Activated naive CD8-positive, alpha-beta T cell (primary cell): ENCODE measurements around the gene INPP5A.
"Not testable (repeated sequence)": the region's sequence is repeated elsewhere in the genome, so short reads cannot be mapped to it uniquely, and the experiment has no call there.

ENCODE experiments used
- H3K27ac Mint-ChIP-seq: one replicate; pipeline ENCODE4 v1.8.0; 2021; ENCODE audit warnings: mixed read lengths
- H3K27me3 Mint-ChIP-seq: one replicate; pipeline ENCODE4 v1.8.0; 2021; ENCODE audit warnings: mixed read lengths
- H3K36me3 Mint-ChIP-seq: one replicate; pipeline ENCODE4 v1.8.0; 2021; ENCODE audit warnings: mixed read lengths
- H3K4me1 Mint-ChIP-seq: one replicate; pipeline ENCODE4 v1.8.0; 2021; ENCODE audit warnings: low read depth, mixed read lengths
- H3K4me3 Mint-ChIP-seq: one replicate; pipeline ENCODE4 v1.8.0; 2021; ENCODE audit warnings: mild to moderate bottlenecking, mixed read lengths
- H3K9me3 Mint-ChIP-seq: one replicate; pipeline ENCODE4 v1.8.0; 2021; ENCODE audit warnings: low read depth, mixed read lengths

INPP5A gene

DNA sequence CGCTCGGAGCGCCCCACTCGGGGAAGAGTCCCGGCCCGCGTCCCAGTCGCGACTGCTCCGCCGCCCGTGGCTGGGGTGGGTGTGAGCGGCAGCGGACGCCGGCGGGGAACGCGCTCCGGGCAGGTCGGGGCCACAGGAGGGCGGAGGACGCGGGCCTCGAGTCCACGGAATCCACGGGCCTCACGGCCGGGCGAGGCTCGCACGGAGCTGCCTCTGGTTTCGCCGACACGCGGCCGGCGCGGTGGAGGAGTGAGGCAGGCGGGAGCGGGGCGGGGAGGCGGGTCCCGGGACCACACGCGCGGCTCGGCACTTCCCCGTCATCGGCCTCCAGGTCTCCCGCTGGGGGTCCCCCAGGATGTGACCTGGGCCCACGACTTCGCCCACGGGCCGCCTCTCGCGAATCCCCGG lies 248.9 kb downstream of the INPP5A start:
- Mint-ChIP-seq H3K9me3 (no peaks in the 10 kb centered on the region), H3K4me3 (no peak overlapping the region), H3K27me3 (peaks cover 4% of the 10 kb centered on the region), H3K36me3 (peaks cover 14% of the 10 kb centered on the region), H3K27ac (no peak overlapping the region), H3K4me1 (peaks cover 5% of the 10 kb centered on the region)

DNA sequence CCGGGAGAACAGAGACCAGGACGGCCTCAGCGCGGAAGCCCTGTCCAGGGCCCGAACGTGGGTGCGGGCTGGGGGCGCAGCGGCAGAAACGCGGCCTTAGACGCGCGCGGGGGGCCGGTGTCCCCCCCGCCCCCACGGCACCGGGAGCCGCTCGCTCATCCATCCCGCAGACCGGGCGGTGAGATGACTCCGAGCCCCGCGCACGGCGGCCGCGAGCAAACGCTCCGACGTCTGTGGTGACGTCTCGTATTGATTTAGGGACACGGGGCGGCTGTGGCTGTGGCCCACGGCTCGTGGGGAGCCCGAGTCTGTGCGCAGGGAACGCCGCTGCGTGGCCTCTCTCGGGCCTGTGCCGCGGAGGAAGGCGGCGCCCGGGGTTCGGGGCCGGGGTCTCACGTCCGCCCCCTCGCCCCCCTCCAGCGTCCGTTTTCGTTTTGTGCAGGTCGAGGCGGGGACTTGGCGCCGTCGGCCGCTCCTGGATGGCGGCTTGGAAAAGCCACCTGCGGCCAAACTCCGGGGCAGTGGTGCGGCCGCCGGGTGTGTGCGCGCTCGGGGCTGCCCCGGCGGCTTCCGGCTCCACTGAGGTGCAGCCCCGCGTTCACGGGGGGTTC lies 249.4 kb downstream of the INPP5A start:
- Mint-ChIP-seq H3K4me3 (no peak overlapping the region), H3K36me3 (peaks cover 10% of the 10 kb centered on the region), H3K27me3 (peaks cover 4% of the 10 kb centered on the region), H3K4me1 (peaks cover 5% of the 10 kb centered on the region), H3K9me3 (no peaks in the 10 kb centered on the region), H3K27ac (no peak overlapping the region)

DNA sequence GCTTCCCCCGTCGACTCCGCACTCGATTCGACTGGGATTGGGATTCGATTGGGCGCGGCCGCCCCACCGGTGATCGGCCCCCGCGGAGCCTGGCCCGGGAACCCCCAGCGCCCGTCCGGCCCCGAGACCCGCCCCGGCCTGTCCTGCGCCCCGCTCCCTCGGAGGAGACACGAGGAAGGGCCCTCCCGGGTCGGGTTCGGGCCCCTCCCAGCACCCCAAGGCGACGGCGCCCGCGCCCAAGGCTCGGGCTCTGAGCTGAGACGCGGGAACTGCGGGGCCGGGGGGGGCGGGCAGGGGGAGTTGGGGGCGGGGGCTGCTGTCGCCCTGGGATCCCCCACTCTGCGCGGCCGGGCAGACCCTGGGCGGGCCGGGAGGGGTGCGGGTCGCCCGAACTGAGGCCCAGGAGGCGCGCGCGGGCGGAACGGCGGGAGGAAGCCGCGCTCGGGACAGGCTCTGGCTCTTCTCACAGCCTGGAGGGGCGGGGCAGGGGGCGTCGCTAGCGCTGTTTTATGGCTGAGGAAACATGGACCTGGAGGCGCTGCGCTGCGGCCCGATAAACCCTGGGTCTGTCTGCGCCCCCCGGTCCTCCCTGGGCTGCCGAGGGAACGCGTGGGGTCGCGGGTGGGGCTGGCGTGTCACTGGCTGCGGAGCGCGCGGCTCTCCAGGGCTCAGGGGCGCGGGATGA lies 250.1 kb downstream of the INPP5A start:
- no peaks in the 10 kb centered on the region for H3K9me3 Mint-ChIP-seq
- peaks cover 4% of the 10 kb centered on the region for H3K27me3 Mint-ChIP-seq
- no peak overlapping the region for H3K27ac Mint-ChIP-seq
- H3K36me3 Mint-ChIP-seq, result peaks cover 9% of the 10 kb centered on the region
- H3K4me3 Mint-ChIP-seq, result no peak overlapping the region
- peaks cover 5% of the 10 kb centered on the region for H3K4me1 Mint-ChIP-seq

DNA sequence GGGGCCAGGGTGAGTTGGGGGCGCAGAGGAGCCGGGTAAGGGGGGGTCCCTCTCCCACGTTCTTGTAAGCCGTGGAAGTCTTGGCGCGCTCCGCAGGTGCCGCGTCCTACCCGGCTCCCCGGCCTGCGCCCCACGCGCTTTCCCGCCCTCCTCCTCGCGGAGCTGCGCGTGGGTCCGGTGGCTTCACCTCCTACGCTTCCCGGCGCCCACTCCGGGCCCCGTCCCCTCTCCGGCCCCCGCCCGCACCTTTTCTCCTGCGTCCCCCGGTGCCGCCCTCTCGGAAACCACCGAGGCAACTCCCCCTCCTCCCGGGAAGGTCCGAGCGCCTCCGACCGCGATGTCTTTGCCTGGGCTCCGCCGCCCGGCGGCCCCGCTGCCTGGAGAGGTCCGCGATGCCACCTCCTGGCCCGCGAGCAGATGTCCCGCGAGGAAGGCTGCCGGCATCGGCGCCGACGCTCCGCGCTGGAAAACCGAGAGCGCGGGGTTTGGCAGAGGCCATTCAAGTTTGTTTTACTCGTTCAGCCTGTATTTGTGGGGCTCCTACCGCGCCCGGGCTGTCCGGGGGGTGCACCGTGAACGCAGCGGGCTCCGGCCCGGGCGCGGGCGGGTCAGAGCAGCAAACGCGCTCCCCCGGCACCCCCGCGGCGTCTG lies 250.7 kb downstream of the INPP5A start:
- H3K36me3 Mint-ChIP-seq, result peaks cover 4% of the 10 kb centered on the region
- H3K27ac Mint-ChIP-seq, result no peak overlapping the region
- H3K4me1 Mint-ChIP-seq, result peaks cover 5% of the 10 kb centered on the region
- peaks cover 2% of the 10 kb centered on the region for H3K27me3 Mint-ChIP-seq
- H3K9me3 Mint-ChIP-seq, result no peaks in the 10 kb centered on the region
- H3K4me3 Mint-ChIP-seq, result no peak overlapping the region

DNA sequence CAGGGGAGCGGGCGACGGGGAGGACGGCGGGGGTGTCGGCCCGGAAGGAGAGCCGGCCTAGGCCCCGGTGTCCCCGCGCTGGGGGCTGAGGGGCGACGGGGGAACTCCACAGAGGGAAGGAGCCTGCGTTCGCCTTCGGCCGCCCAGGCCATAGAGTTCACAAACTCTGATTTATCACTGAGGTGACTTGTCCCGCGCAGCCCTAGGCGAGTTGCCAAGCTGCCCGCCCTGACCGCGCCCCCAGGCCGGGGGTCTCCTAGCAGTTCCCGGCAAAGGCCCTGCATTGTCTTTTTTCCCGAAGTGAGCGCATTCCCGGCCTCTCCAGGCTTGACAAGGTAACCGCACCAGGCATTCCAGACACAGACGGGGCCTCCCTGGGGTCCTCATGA lies 251.2 kb downstream of the INPP5A start:
- no peaks in the 10 kb centered on the region for H3K9me3 Mint-ChIP-seq
- no peak overlapping the region for H3K27ac Mint-ChIP-seq
- peaks cover 3% of the 10 kb centered on the region for H3K4me1 Mint-ChIP-seq
- no peaks in the 10 kb centered on the region for H3K36me3 Mint-ChIP-seq
- no peak overlapping the region for H3K4me3 Mint-ChIP-seq
- H3K27me3 Mint-ChIP-seq, result peaks cover 2% of the 10 kb centered on the region

DNA sequence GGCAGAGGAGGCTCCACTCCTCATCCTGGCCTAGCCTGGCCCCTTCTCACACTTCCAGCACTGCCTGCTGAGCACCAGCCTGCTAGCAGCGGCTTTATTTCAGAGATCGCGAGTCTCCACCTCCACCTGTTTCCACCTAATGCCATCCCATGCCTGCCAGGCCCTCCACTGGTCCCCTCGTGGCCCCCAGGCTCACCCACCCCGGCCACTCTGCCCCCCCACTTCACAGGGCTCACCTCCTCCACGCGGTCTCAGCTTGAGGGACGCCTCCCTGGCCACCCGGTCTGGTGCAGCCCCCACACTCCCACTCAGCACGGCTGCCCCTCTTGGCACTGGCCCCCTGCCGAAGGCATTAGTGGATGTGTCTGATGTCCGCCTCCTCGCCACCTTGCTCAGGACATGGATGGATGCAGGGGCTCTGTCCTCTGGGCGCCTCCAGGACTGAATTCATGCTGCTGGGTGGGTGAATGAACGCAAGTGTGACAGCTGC lies 252.1 kb downstream of the INPP5A start:
- no peak overlapping the region for H3K27ac Mint-ChIP-seq
- peaks cover 1% of the 10 kb centered on the region for H3K4me1 Mint-ChIP-seq
- H3K9me3 Mint-ChIP-seq, result no peaks in the 10 kb centered on the region
- no peaks in the 10 kb centered on the region for H3K36me3 Mint-ChIP-seq
- no peak overlapping the region for H3K4me3 Mint-ChIP-seq
- H3K27me3 Mint-ChIP-seq, result peaks cover 2% of the 10 kb centered on the region

DNA sequence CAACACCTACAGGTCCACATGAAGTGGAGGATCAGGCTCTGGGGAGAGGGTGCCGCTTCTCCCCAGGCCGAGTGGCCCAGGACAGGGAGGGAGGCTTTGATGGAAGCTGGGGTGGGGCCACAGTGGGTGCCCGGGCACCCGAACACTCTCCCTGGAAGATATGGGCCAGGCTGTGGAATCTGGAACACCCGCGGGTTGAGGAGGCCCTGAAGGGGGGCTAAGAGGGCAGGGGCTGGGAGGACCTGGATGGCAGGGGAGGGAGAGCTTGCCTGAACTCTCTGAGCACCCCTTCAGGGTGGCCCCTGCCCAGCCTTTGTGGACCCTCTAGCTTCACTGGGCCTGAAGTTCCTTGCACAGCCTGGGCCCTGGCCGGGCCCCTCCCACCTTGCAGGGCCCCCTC lies 252.9 kb downstream of the INPP5A start:
- no peaks in the 10 kb centered on the region for H3K9me3 Mint-ChIP-seq
- H3K27me3 Mint-ChIP-seq, result peaks cover 2% of the 10 kb centered on the region
- no peak overlapping the region for H3K4me3 Mint-ChIP-seq
- peaks cover 1% of the 10 kb centered on the region for H3K4me1 Mint-ChIP-seq
- H3K36me3 Mint-ChIP-seq, result no peaks in the 10 kb centered on the region
- no peak overlapping the region for H3K27ac Mint-ChIP-seq

DNA sequence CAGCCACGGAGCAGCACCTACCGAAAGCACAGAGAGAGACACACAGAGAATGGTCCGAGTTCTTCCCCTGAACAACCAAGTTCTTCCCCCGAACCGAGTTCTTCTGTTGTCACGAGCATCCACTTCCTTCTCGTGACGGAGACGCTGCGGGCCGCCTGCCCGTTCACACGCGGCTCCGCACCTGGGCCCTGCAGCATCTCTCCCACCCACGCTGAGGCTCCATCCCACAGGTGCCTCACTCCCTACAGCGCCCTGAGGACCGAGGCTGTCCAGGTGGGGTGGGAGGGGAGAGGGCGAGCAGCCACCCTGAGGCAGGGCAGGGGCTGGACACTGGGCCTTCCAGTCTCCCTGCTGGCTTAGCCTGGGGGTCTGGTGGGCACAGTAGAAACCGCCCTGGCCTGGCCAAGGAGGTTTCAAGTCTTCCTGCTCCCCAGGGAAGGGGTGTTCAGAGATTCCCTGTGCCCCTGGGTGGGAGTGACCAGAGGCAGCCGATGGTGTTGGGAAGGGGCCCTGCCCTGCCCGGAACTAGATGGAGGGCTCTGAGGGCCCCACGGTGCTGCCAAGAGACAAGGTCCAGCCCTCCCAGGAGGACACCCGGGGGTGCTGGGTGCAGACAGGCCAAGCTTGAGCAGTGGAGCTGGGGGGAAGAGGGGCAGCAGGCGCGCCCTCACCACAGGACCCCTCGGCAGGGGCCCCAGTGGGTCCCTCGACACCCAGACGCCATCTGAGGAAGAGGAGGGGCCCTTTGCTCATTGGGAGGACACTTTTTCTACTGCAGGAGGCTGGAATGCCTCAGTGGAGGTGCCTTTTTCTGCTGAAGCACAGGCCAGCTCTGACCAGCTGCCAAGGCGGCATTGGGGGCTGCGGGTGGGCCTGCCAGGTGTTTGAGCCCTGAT lies 253.6 kb downstream of the INPP5A start:
- peaks cover under 1% of the 10 kb centered on the region for H3K4me1 Mint-ChIP-seq
- no peaks in the 10 kb centered on the region for H3K36me3 Mint-ChIP-seq
- H3K27ac Mint-ChIP-seq, result no peak overlapping the region
- no peak overlapping the region for H3K4me3 Mint-ChIP-seq
- H3K27me3 Mint-ChIP-seq, result peaks cover 2% of the 10 kb centered on the region
- no peaks in the 10 kb centered on the region for H3K9me3 Mint-ChIP-seq

DNA sequence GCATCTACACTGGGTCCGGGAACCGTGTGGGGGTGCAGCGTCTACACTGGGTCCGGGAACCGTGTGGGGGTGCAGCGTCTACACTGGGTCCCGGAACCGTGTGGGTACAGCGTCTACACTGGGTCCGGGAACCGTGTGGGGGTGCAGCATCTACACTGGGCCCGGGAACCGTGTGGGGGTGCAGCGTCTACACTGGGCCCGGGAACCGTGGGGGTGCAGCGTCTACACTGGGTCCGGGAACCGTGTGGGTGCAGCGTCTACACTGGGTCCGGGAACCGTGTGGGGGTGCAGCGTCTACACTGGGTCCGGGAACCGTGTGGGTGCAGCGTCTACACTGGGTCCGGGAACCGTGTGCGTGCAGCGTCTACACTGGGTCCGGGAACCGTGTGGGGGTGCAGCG lies 254.5 kb downstream of the INPP5A start:
- not testable (repeated sequence) for H3K4me3 Mint-ChIP-seq, H3K4me1 Mint-ChIP-seq

DNA sequence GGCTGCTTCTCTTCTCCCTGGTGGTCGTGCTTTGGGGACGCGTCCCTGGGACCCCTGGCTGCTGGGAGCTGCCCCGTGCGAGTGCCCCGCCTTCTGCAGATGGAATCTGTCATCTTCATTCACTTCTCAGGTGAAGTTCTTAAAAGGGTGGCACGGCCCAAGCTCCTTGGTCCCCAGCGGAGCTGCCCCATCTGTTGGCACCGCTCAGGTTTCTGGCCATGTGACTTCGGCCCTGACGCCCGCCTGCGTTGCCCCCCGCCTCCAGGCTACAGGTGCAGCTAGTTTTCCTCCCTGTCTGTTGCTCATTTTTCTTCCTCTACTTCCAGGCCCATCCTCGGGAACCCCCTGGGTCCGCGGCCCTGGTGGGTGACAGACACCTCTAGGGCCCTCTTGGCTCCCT lies 255.2 kb downstream of the INPP5A start:
- no peak overlapping the region for H3K27ac Mint-ChIP-seq
- no peaks in the 10 kb centered on the region for H3K4me1 Mint-ChIP-seq
- H3K4me3 Mint-ChIP-seq, result no peak overlapping the region
- no peaks in the 10 kb centered on the region for H3K9me3 Mint-ChIP-seq
- no peaks in the 10 kb centered on the region for H3K36me3 Mint-ChIP-seq
- peaks cover 2% of the 10 kb centered on the region for H3K27me3 Mint-ChIP-seq

More for the DNA sequence above, 254.5 kb downstream of the INPP5A start:
- not testable (repeated sequence) for H3K27me3 Mint-ChIP-seq, H3K9me3 Mint-ChIP-seq, H3K36me3 Mint-ChIP-seq, H3K27ac Mint-ChIP-seq

DNA sequence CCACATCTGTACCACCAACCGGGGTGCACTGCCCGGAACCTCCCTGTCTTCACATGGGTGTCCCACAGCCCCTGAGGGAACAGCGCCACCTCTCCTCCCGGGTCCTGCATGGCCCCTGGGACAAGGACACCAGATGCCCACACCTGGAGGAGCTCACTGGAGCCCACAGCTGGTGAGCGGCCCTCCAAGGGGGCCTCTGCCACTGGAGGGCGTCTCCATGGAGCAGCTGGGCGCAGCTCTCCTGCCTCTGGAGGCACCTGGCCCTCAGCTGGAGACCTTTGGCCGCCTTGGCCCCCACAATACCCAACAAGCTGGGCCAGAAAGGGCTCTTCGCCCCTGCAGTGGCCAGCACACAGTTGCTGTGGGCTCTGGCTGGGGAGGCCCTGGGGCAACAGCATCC lies 255.6 kb downstream of the INPP5A start:
- H3K4me3 Mint-ChIP-seq, result no peak overlapping the region
- peaks cover 2% of the 10 kb centered on the region for H3K27me3 Mint-ChIP-seq
- H3K36me3 Mint-ChIP-seq, result no peaks in the 10 kb centered on the region
- H3K9me3 Mint-ChIP-seq, result no peaks in the 10 kb centered on the region
- H3K4me1 Mint-ChIP-seq, result no peaks in the 10 kb centered on the region
- no peak overlapping the region for H3K27ac Mint-ChIP-seq

DNA sequence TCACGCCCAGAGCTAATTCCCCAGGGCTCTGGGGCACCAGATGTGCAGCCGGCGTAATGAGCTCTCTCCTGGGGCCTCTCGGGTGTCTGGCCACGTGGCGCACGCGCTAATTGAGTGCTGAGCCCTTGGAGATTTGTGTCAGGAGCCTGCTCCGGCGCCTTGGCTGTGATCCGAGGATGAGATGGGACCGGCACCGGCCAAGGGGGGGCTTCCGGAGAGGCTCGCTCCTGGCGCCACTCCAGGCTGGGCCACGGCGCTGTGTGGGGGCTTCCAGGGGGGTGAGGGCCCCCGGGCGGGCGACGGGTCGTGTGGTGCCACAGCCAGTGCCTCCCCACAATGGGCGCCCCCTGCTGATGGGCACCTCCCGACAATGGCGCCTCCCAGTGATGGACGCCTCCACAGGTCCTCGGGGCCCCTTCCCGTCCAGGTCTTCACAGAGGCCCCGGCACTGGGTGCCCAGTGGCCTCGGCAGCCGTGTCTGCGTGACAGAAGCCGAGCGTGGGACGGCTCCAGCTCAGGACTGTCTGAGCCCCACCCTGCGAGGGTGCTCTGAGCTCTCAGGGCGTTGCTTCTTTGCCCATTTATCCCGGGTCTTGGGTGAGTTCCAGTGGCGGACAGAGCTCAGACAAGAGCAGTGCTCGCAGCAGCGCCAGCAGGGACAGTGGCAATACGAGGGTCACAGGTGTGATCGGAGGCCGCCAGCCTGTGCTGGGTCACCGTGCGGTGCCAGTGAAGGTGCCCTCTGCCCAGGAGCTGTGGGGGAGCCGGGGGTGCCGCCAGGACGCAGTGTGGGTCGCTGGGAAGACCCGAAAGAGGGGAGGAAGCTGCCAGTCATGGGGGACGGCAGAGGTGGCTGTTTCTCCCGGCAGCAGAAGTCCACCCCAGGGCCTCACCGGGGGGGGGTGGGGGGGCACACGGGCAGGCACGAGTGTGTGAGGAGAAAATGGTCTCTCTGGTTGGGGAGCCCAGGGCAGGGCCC lies 256.6 kb downstream of the INPP5A start:
- Mint-ChIP-seq H3K9me3 (no peaks in the 10 kb centered on the region), H3K36me3 (no peaks in the 10 kb centered on the region), H3K4me3 (no peak overlapping the region), H3K27me3 (peaks cover 2% of the 10 kb centered on the region), H3K27ac (no peak overlapping the region), H3K4me1 (no peaks in the 10 kb centered on the region)

DNA sequence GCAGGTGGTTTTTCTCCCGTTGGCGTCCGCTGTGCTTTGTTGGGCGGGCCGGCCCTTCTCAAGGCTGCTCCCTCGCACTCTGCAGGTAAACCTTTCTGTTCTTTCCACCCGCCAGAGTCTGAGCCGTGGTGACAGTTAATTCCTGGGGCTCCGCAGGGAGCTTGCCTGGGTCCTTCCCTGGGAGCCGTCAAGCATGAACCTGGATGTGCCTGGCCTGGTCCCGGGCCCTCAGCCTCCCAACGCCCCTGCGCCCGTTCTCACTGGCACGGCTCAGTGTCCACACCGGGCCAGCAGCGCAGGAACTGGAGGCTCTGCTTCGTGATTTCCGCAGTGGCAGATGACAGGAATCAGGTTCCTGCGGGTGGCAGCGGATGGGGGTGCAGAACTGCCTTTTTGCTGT lies 259.3 kb downstream of the INPP5A start:
- no peak overlapping the region for H3K4me3 Mint-ChIP-seq
- no peak overlapping the region for H3K27ac Mint-ChIP-seq
- no peaks in the 10 kb centered on the region for H3K27me3 Mint-ChIP-seq
- H3K36me3 Mint-ChIP-seq, result no peaks in the 10 kb centered on the region
- no peaks in the 10 kb centered on the region for H3K9me3 Mint-ChIP-seq
- H3K4me1 Mint-ChIP-seq, result no peaks in the 10 kb centered on the region

DNA sequence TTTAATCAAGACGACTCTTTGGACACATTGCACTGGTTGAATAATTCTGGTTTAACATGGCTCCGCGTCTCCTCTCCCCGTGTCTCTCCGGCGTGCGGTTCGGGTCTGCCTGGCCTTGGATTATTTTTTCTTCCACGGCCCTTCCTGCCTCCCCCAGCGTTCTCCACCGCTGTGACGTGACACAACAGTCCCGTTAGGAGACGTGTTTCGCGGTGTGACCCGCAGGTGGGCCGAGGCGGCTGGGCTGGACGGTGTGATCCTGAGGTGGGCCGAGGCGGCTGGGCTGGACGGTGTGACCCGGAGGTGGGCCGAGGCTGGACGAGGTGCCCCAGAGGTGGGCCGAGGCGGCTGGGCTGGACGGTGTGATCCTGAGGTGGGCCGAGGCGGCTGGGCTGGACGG lies 260.4 kb downstream of the INPP5A start:
- H3K27ac Mint-ChIP-seq, H3K4me3 Mint-ChIP-seq: not testable (repeated sequence)

More for the DNA sequence above, 260.4 kb downstream of the INPP5A start:
- H3K36me3 Mint-ChIP-seq, H3K4me1 Mint-ChIP-seq, H3K9me3 Mint-ChIP-seq, H3K27me3 Mint-ChIP-seq: not testable (repeated sequence)
